ENCODE data around the gene ZNF22. TPM values are rescaled to one million over a fixed set of nuclear protein-coding genes. Genes with fewer than 3 reads are reported as not detected.
A peak's percentile ranks its signal among the peaks of the same experiment; 100 is the strongest.

ZNF22 gene
- total RNA-seq, 1 experiment from 2014 or later = 29.9 TPM

GRCh38 chr10:44975431-44976331 lies 25.0 kb upstream of the ZNF22 start:
- Histone ChIP-seq H3K27ac (no peak overlapping the region), H3K9me2 (ENCODE audit: insufficient read depth) (no peaks in the 10 kb centered on the region), H3K36me3 (ENCODE audit: low read depth) (no peaks in the 10 kb centered on the region), H3K27me3 (ENCODE audit: insufficient read depth, low read depth) (no peaks in the 10 kb centered on the region), H2AFZ (no peak overlapping the region), H3K79me2 (ENCODE audit: low read depth) (peaks cover 22% of the 10 kb centered on the region), H3K4me3 (peak overlapping the region; percentile 61; the same call in 1 of the 2 replicates), H3F3A (ENCODE audit: insufficient read depth, low read depth) (peaks cover 15% of the 10 kb centered on the region; the same call in 1 of the 2 replicates), H4K20me1 (ENCODE audit: insufficient read depth) (peaks cover 9% of the 10 kb centered on the region), H3K9me3 (ENCODE audit: insufficient read depth, low read depth) (no peaks in the 10 kb centered on the region), H3K4me1 (replicated peaks; ENCODE audit: insufficient read depth) (peaks cover 63% of the 10 kb centered on the region), H3K4me2 (peak overlapping the region; percentile 92)
- POLR2A ChIA-PET (ENCODE audit: unreplicated experiment) = interaction anchor here (0.5 to 0.6 kb wide), 3 partner anchors 12 to 42 kb away, joined by 3 to 10 read pairs (median 3); no protein-coding TSS in a partner anchor
- intact Hi-C loops (cut with micrococcal nuclease; ENCODE audit: unreplicated experiment) = loop anchor here (5.0 kb wide), 2 partner anchors 402 to 1113 kb away; no protein-coding TSS in a partner anchor
- DNase-seq = peak; percentile 85
- TF ChIP-seq, protein P1, sequence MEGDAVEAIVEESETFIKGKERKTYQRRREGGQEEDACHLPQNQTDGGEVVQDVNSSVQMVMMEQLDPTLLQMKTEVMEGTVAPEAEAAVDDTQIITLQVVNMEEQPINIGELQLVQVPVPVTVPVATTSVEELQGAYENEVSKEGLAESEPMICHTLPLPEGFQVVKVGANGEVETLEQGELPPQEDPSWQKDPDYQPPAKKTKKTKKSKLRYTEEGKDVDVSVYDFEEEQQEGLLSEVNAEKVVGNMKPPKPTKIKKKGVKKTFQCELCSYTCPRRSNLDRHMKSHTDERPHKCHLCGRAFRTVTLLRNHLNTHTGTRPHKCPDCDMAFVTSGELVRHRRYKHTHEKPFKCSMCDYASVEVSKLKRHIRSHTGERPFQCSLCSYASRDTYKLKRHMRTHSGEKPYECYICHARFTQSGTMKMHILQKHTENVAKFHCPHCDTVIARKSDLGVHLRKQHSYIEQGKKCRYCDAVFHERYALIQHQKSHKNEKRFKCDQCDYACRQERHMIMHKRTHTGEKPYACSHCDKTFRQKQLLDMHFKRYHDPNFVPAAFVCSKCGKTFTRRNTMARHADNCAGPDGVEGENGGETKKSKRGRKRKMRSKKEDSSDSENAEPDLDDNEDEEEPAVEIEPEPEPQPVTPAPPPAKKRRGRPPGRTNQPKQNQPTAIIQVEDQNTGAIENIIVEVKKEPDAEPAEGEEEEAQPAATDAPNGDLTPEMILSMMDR (conservative IDR thresholded peaks at IDR 0.05) = no peak
- TF ChIP-seq EZH2 (IDR thresholded peaks at IDR 0.05; ENCODE audit: low read depth) = no peak
- CTCF ChIA-PET = interaction anchor here (0.6 to 1.1 kb wide), 9 partner anchors 11 to 1747 kb away, joined by 3 to 15 read pairs (median 5); no protein-coding TSS in a partner anchor
- BruUV-seq (replicated peaks) = no TSS peak

GRCh38 chr10:44976352-44977198 lies 24.1 kb upstream of the ZNF22 start:
- H3K79me2 ChIP-seq (ENCODE audit: low read depth) = peaks cover 22% of the 10 kb centered on the region

More at GRCh38 chr10:44976352-44977198, 24.1 kb upstream of the ZNF22 start:
- Histone ChIP-seq H3F3A (ENCODE audit: insufficient read depth, low read depth) (peaks cover 24% of the 10 kb centered on the region; the same call in 1 of the 2 replicates), H4K20me1 (ENCODE audit: insufficient read depth) (peaks cover 9% of the 10 kb centered on the region), H3K4me2 (peak overlapping the region; percentile 81), H3K4me3 (peak overlapping the region; percentile 61; the same call in 1 of the 2 replicates), H3K4me1 (replicated peaks; ENCODE audit: insufficient read depth) (peaks cover 72% of the 10 kb centered on the region), H3K27me3 (ENCODE audit: insufficient read depth, low read depth) (no peaks in the 10 kb centered on the region), H3K9me3 (ENCODE audit: insufficient read depth, low read depth) (no peaks in the 10 kb centered on the region), H2AFZ (no peak overlapping the region), H3K9me2 (ENCODE audit: insufficient read depth) (no peaks in the 10 kb centered on the region), H3K36me3 (ENCODE audit: low read depth) (no peaks in the 10 kb centered on the region), H3K27ac (no peak overlapping the region)
- CTCF ChIA-PET = interaction anchor here (1.1 kb wide), 1 partner anchor 19 kb away, joined by 5 read pairs; no protein-coding TSS in a partner anchor
- POLR2A ChIA-PET (ENCODE audit: unreplicated experiment) = interaction anchor here (0.6 kb wide), 1 partner anchor 43 kb away, joined by 3 read pairs; no protein-coding TSS in a partner anchor
- no peak for DNase-seq
- no peak for TF ChIP-seq EZH2 (IDR thresholded peaks at IDR 0.05; ENCODE audit: low read depth)
- TF ChIP-seq, protein P1 (conservative IDR thresholded peaks at IDR 0.05) = no peak
- intact Hi-C loops (cut with micrococcal nuclease; ENCODE audit: unreplicated experiment) = loop anchor here (5.0 kb wide), 2 partner anchors 401 to 1114 kb away; no protein-coding TSS in a partner anchor
- BruUV-seq (replicated peaks) = no TSS peak

Measured in PC-9 (cell line).